ENCODE measurements around the gene MTX1. TPM values are rescaled to one million over a fixed set of nuclear protein-coding genes. Genes with fewer than 3 reads are reported as not detected.

The MTX1 gene
- total and polyA plus RNA-seq, 2 donors (not counting 1 experiment from before 2014, with no cell fraction given): 42.2 to 46.6 TPM

DNA sequence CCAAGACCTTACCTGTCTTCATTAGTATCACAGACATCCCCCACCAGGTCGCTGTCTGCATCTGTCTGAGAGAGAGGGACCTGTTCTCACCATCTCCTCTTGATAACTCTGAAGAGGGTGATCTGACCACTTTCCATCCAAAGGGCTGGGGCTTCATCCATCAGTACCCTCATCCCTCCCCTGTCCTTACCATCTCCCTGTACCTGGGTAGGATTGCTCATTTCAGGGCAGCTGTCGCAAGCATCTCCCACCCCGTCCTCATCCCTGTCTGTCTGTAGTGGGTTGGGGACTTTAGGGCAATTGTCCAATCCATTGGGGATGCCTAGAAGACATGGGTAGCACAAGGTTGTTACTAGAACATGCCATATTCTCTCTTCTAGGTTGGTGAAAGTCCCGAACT lies 8.7 kb upstream of the MTX1 start:
- peaks cover 8% of the 10 kb centered on the region for H3K79me2 ChIP-seq (ENCODE audit: control insufficient read depth, insufficient read depth, low read length)
- no peaks in the 10 kb centered on the region for H3K9me3 ChIP-seq (ENCODE audit: control insufficient read depth, insufficient read depth, low read depth, low read length)
- H3K4me1 ChIP-seq (ENCODE audit: control insufficient read depth, extremely low read depth, insufficient read depth, low read length): peaks cover 7% of the 10 kb centered on the region
- H3K9ac ChIP-seq (ENCODE audit: insufficient read depth, low read length): no peak overlapping the region
- no peak for DNase-seq (ENCODE audit: low read depth in 2 of 2)
- H3K36me3 ChIP-seq (ENCODE audit: control insufficient read depth, insufficient read depth, low read length): peaks cover 29% of the 10 kb centered on the region
- TF ChIP-seq, protein P1, sequence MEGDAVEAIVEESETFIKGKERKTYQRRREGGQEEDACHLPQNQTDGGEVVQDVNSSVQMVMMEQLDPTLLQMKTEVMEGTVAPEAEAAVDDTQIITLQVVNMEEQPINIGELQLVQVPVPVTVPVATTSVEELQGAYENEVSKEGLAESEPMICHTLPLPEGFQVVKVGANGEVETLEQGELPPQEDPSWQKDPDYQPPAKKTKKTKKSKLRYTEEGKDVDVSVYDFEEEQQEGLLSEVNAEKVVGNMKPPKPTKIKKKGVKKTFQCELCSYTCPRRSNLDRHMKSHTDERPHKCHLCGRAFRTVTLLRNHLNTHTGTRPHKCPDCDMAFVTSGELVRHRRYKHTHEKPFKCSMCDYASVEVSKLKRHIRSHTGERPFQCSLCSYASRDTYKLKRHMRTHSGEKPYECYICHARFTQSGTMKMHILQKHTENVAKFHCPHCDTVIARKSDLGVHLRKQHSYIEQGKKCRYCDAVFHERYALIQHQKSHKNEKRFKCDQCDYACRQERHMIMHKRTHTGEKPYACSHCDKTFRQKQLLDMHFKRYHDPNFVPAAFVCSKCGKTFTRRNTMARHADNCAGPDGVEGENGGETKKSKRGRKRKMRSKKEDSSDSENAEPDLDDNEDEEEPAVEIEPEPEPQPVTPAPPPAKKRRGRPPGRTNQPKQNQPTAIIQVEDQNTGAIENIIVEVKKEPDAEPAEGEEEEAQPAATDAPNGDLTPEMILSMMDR (conservative IDR thresholded peaks at IDR 0.05 in 1 of 2, IDR thresholded peaks at IDR 0.05 in 1 of 2; ENCODE audit: low read depth in 1 of 2, low read length in 2 of 2): no peak
- TF ChIP-seq EZH2 (IDR thresholded peaks at IDR 0.05; ENCODE audit: low read length, missing control alignments): no peak
- no peak overlapping the region for H3K4me2 ChIP-seq (ENCODE audit: extremely low read depth, insufficient read depth, low read length)
- H3K27ac ChIP-seq (ENCODE audit: insufficient read depth, low read length): no peak overlapping the region
- no peak overlapping the region for H2AFZ ChIP-seq (ENCODE audit: low read length)
- H4K20me1 ChIP-seq (ENCODE audit: control insufficient read depth, extremely low read depth, insufficient read depth, low read length): no peaks in the 10 kb centered on the region
- H3K4me3 ChIP-seq (replicated peaks in 1 of 4; ENCODE audit: control extremely low read depth in 1 of 4, insufficient read depth in 1 of 4, low read depth in 3 of 4, low read length in 4 of 4): no peak overlapping the region
- no peaks in the 10 kb centered on the region for H3K27me3 ChIP-seq (ENCODE audit: control insufficient read depth, insufficient read depth, low read length)

DNA sequence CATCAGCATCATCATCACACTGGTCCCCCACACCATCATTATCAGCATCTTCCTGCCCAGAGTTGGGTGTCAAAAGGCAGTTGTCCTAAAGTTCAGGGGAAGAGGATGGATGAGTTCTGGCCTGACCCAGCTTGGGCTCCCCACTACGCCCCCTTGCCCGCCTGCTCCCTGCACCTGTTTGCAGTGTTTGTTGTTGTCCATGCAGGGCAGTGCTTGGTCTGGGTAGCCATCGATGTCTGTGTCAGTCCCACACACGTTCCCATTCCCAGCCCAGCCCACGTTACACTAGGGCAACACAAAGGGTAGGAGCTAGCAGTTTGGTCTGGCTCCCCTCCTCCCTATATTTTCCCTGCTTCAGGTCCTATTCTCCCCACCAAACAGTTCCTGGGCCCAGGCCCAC lies 7.6 kb upstream of the MTX1 start:
- no peak overlapping the region for H3K27ac ChIP-seq (ENCODE audit: insufficient read depth, low read length)
- TF ChIP-seq EZH2 (IDR thresholded peaks at IDR 0.05; ENCODE audit: low read length, missing control alignments): no peak
- TF ChIP-seq, protein P1 (conservative IDR thresholded peaks at IDR 0.05 in 1 of 2, IDR thresholded peaks at IDR 0.05 in 1 of 2; ENCODE audit: low read depth in 1 of 2, low read length in 2 of 2): no peak
- no peaks in the 10 kb centered on the region for H4K20me1 ChIP-seq (ENCODE audit: control insufficient read depth, extremely low read depth, insufficient read depth, low read length)
- H3K36me3 ChIP-seq (ENCODE audit: control insufficient read depth, insufficient read depth, low read length): peaks cover 29% of the 10 kb centered on the region
- H3K4me3 ChIP-seq (replicated peaks in 1 of 4; ENCODE audit: control extremely low read depth in 1 of 4, insufficient read depth in 1 of 4, low read depth in 3 of 4, low read length in 4 of 4): no peak overlapping the region
- H3K9ac ChIP-seq (ENCODE audit: insufficient read depth, low read length): no peak overlapping the region
- no peak overlapping the region for H2AFZ ChIP-seq (ENCODE audit: low read length)
- peaks cover 4% of the 10 kb centered on the region for H3K79me2 ChIP-seq (ENCODE audit: control insufficient read depth, insufficient read depth, low read length)
- no peak for DNase-seq (ENCODE audit: low read depth in 2 of 2)
- no peaks in the 10 kb centered on the region for H3K9me3 ChIP-seq (ENCODE audit: control insufficient read depth, insufficient read depth, low read depth, low read length)
- H3K27me3 ChIP-seq (ENCODE audit: control insufficient read depth, insufficient read depth, low read length): no peaks in the 10 kb centered on the region
- H3K4me2 ChIP-seq (ENCODE audit: extremely low read depth, insufficient read depth, low read length): no peak overlapping the region
- H3K4me1 ChIP-seq (ENCODE audit: control insufficient read depth, extremely low read depth, insufficient read depth, low read length): peaks cover 4% of the 10 kb centered on the region

DNA sequence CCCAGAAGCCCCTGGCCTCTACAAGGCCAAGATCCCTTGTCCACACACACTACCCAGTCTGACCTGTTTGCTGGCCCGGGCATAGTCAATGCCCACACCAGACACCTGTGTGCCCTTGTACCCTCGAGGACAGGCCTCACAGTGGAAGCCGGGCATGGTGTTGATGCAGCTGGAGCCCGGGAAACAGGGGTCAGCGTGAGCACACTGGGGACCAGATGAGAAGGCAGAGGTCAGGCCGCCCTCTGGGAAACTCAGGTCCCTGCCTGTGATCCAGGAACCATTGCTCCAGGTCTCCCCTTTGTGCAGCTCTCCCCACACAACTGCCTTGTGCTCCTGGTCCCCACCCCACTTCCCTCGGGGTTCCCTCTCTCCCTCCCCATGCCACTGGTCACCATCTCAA lies 6.3 kb upstream of the MTX1 start:
- DNase-seq (ENCODE audit: low read depth in 2 of 2): no peak
- Histone ChIP-seq H3K4me1 (ENCODE audit: control insufficient read depth, extremely low read depth, insufficient read depth, low read length) (peaks cover 6% of the 10 kb centered on the region), H3K27ac (ENCODE audit: insufficient read depth, low read length) (no peak overlapping the region), H3K27me3 (ENCODE audit: control insufficient read depth, insufficient read depth, low read length) (no peaks in the 10 kb centered on the region), H3K4me3 (replicated peaks in 1 of 4; ENCODE audit: control extremely low read depth in 1 of 4, insufficient read depth in 1 of 4, low read depth in 3 of 4, low read length in 4 of 4) (no peak overlapping the region), H3K9ac (ENCODE audit: insufficient read depth, low read length) (no peak overlapping the region), H2AFZ (ENCODE audit: low read length) (no peak overlapping the region), H3K79me2 (ENCODE audit: control insufficient read depth, insufficient read depth, low read length) (no peaks in the 10 kb centered on the region), H3K36me3 (ENCODE audit: control insufficient read depth, insufficient read depth, low read length) (peaks cover 22% of the 10 kb centered on the region), H4K20me1 (ENCODE audit: control insufficient read depth, extremely low read depth, insufficient read depth, low read length) (no peaks in the 10 kb centered on the region), H3K4me2 (ENCODE audit: extremely low read depth, insufficient read depth, low read length) (no peak overlapping the region), H3K9me3 (ENCODE audit: control insufficient read depth, insufficient read depth, low read depth, low read length) (no peaks in the 10 kb centered on the region)
- TF ChIP-seq, protein P1 (conservative IDR thresholded peaks at IDR 0.05 in 1 of 2, IDR thresholded peaks at IDR 0.05 in 1 of 2; ENCODE audit: low read depth in 1 of 2, low read length in 2 of 2): no peak
- no peak for TF ChIP-seq EZH2 (IDR thresholded peaks at IDR 0.05; ENCODE audit: low read length, missing control alignments)
